OCI-LY1 (cell line): ENCODE results near the gene UPF1.

Source experiments
- H2AFZ ChIP-seq: fragments of 200-600 bp; sonication (generic), shearing (Covaris generic); 2 replicates; pipeline ENCODE4 v1.6.0; 2014; ENCODE audit warnings: antibody characterized with exemption, mild to moderate bottlenecking, low read length
- H3F3A ChIP-seq: fragments of 200-600 bp; sonication (generic), shearing (Covaris generic); 2 replicates; pipeline ENCODE4 v1.6.0; 2014; ENCODE audit warnings: mild to moderate bottlenecking, antibody characterized with exemption, low read length, moderate library complexity; ENCODE audit not compliant: insufficient read depth
- H3K27ac ChIP-seq: fragments of 200-600 bp; sonication (generic); 2 replicates; pipeline ENCODE4 v1.5.1; 2014; ENCODE audit warnings: low read length, mixed run types, mild to moderate bottlenecking, low read depth; ENCODE audit not compliant: poor library complexity, severe bottlenecking
- H3K27me3 ChIP-seq: fragments of 200-600 bp; sonication (generic); 2 replicates; pipeline ENCODE4 v1.6.0; 2014; ENCODE audit warnings: antibody characterized with exemption, mild to moderate bottlenecking, low read length, moderate library complexity; ENCODE audit not compliant: insufficient read depth
- H3K36me3 ChIP-seq: fragments of 200-600 bp; sonication (generic); 2 replicates; pipeline ENCODE4 v1.6.1; 2014; ENCODE audit warnings: mild to moderate bottlenecking, antibody characterized with exemption, low read length, moderate library complexity, mixed read lengths; ENCODE audit not compliant: insufficient read depth
- H3K4me1 ChIP-seq: fragments of 200-600 bp; sonication (generic); 2 replicates; pipeline ENCODE4 v1.5.1; 2014; ENCODE audit warnings: mild to moderate bottlenecking, low read length, moderate library complexity; ENCODE audit not compliant: insufficient read depth, severe bottlenecking
- H3K4me2 ChIP-seq: fragments of 200-600 bp; sonication (generic), shearing (Covaris generic); 2 replicates; pipeline ENCODE4 v1.6.1; 2014; ENCODE audit warnings: low read length
- H3K4me3 ChIP-seq: fragments of 200-600 bp; sonication (generic); 2 replicates; pipeline ENCODE4 v1.5.1; 2014; ENCODE audit warnings: low read length, low read depth, mild to moderate bottlenecking, mixed read lengths; ENCODE audit not compliant: poor library complexity, severe bottlenecking
- H3K79me2 ChIP-seq: fragments of 200-600 bp; shearing (Covaris generic); 2 replicates; pipeline ENCODE4 v1.6.1; 2016; ENCODE audit warnings: mixed run types, low read length, mixed read lengths; ENCODE audit not compliant: insufficient read depth
- H3K9ac ChIP-seq: fragments of 200-600 bp; sonication (generic), shearing (Covaris generic); 2 replicates; pipeline ENCODE4 v1.6.1; 2014; ENCODE audit warnings: mild to moderate bottlenecking, low read length, mixed read lengths
- H3K9me2 ChIP-seq: fragments of 200-600 bp; sonication (generic), shearing (Covaris generic); 2 replicates; pipeline ENCODE4 v1.6.1; 2014; ENCODE audit warnings: low read depth, mild to moderate bottlenecking, low read length, mixed read lengths
- H3K9me3 ChIP-seq: fragments of 200-600 bp; shearing (Covaris generic); 2 replicates; pipeline ENCODE4 v1.6.1; 2014; ENCODE audit warnings: low read length, mixed read lengths
- H4K20me1 ChIP-seq: fragments of 200-600 bp; sonication (generic), shearing (Covaris generic); 2 replicates; pipeline ENCODE4 v1.6.0; 2016; ENCODE audit warnings: mild to moderate bottlenecking, low read length; ENCODE audit not compliant: insufficient read depth
- EZH2 ChIP-seq: fragments of 200-600 bp; sonication (generic), shearing (Covaris generic); IDR thresholded peaks from 2 replicates; pipeline ENCODE4 v1.8.0; 2017; ENCODE audit warnings: borderline replicate concordance, mixed run types, mild to moderate bottlenecking, antibody characterized with exemption, low read length, moderate library complexity, mixed read lengths
- TF ChIP-seq, protein P1 (sequence below): fragments of 200-600 bp; sonication (generic), shearing (Covaris generic); IDR thresholded peaks from 2 replicates; pipeline ENCODE4 v1.5.1; 2017; ENCODE audit warnings: mild to moderate bottlenecking, antibody characterized with exemption, low read length, moderate library complexity, mixed read lengths

Gene UPF1

DNA sequence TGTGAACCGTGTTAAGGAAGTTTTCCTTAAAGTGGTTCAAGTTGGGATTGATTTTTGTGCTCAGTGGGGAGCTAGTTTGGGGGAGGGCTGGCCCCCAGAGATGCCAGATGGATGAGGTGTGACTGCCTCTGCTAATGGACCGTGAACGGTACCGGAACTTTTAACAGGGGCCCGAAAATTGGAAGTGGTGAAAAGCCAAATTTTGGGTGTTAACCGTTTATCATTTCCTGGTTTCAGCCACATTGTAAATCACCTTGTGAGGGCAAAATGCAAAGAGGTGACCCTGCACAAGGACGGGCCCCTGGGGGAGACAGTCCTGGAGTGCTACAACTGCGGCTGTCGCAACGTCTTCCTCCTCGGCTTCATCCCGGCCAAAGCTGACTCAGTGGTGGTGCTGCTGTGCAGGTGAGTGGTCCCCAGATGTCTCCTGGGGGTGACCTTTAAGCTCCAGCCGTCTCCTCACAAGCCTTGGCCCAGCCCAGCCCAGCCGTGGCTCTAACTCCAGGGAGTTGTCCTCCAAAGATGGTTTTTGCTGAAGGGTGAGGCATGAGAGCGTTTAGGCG, 18.2 kb downstream of the UPF1 start:
- Histone ChIP-seq H3K4me1 (peaks cover 38% of the 10 kb centered on the region), H3K36me3 (peaks cover 90% of the 10 kb centered on the region), H2AFZ (no peak overlapping the region), H3K27ac (no peak overlapping the region), H3K27me3 (no peaks in the 10 kb centered on the region), H3K4me3 (no peak overlapping the region), H3K4me2 (no peak overlapping the region), H3K9me3 (no peaks in the 10 kb centered on the region), H3F3A (no peaks in the 10 kb centered on the region), H4K20me1 (no peaks in the 10 kb centered on the region), H3K9me2 (no peaks in the 10 kb centered on the region), H3K9ac (no peak overlapping the region), H3K79me2 (peaks cover 17% of the 10 kb centered on the region; the same call in 1 of the 2 replicates)
- TF ChIP-seq EZH2: no peak
- TF ChIP-seq, protein P1, sequence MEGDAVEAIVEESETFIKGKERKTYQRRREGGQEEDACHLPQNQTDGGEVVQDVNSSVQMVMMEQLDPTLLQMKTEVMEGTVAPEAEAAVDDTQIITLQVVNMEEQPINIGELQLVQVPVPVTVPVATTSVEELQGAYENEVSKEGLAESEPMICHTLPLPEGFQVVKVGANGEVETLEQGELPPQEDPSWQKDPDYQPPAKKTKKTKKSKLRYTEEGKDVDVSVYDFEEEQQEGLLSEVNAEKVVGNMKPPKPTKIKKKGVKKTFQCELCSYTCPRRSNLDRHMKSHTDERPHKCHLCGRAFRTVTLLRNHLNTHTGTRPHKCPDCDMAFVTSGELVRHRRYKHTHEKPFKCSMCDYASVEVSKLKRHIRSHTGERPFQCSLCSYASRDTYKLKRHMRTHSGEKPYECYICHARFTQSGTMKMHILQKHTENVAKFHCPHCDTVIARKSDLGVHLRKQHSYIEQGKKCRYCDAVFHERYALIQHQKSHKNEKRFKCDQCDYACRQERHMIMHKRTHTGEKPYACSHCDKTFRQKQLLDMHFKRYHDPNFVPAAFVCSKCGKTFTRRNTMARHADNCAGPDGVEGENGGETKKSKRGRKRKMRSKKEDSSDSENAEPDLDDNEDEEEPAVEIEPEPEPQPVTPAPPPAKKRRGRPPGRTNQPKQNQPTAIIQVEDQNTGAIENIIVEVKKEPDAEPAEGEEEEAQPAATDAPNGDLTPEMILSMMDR: no peak

DNA sequence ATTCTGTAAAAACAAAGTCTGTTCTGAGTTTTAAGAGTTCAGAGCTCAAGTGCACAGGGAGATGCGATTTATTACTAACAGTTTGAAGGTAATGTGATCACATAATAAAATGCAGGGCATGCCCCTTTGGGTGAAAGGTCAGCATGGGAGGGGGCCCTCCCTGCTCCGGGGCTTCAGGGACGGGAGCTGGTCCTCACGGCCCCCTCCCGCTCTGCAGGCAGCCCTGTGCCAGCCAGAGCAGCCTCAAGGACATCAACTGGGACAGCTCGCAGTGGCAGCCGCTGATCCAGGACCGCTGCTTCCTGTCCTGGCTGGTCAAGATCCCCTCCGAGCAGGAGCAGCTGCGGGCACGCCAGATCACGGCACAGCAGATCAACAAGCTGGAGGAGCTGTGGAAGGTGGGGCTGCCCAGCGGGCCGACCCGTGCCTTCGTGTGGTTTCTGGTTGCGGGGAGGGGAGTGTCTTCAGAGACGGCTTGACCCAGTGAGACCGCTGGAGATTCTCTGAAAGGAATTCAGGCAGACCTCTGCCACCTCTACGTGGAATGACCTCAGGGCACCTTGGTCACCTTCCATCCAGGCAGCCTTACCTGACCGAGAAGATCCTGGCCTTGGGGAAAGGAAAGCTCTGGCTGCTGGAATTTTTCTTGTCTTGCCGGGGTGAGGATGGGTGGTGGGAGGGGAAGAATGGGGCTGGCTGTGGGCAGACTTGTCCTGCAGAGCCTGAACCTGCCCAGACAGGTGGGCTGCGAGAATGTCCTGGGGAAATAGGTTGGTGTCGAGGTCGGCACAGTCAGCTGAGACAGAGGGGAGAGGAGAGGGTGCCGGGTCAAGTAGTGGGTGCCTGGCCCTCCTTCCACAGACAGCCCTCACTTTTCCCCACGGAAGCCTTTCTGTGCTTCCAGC, 19.0 kb downstream of the UPF1 start:
- no peak overlapping the region for H3K9ac ChIP-seq
- H3K27ac ChIP-seq: no peak overlapping the region
- no peaks in the 10 kb centered on the region for H4K20me1 ChIP-seq
- no peaks in the 10 kb centered on the region for H3K9me3 ChIP-seq
- H3K4me2 ChIP-seq: no peak overlapping the region
- no peak overlapping the region for H3K4me3 ChIP-seq
- no peak overlapping the region for H2AFZ ChIP-seq
- TF ChIP-seq EZH2: no peak
- TF ChIP-seq, protein P1: no peak
- H3K9me2 ChIP-seq: no peaks in the 10 kb centered on the region
- no peaks in the 10 kb centered on the region for H3K27me3 ChIP-seq
- H3F3A ChIP-seq: no peaks in the 10 kb centered on the region
- 0 out of 2 replicates have a peak, but pooled peaks cover 9% of the 10 kb centered on the region for H3K79me2 ChIP-seq
- H3K36me3 ChIP-seq: peaks cover 91% of the 10 kb centered on the region
- peaks cover 30% of the 10 kb centered on the region for H3K4me1 ChIP-seq

DNA sequence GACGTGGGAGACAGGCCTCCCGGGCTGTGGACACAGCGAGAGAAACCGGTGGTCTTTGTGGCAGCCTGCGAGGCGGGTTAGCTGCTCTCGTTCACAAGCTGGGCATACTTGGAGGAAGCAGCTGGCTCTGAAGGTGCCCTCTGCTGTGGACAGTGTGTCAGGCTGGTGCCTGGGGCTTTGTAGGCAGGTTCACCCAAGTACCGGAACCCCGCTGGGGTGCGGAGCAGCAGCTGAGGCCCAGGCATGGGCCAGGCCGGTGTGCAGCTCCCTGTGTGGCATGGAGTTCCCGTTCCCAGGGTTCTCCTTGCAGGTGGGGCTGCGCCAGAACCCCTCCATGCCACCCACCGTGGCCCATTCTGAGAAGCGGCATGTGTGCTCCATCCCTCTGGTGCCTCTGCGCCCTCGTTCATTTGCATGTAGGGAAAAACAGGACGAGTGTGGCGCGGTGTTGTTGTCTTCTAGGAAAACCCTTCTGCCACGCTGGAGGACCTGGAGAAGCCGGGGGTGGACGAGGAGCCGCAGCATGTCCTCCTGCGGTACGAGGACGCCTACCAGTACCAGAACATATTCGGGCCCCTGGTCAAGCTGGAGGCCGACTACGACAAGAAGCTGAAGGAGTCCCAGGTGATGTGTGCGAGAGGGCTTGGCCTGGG, 20.0 kb downstream of the UPF1 start:
- Histone ChIP-seq H3K9me3 (no peaks in the 10 kb centered on the region), H3K9me2 (no peaks in the 10 kb centered on the region), H3K27ac (no peak overlapping the region), H3K4me1 (peaks cover 21% of the 10 kb centered on the region), H4K20me1 (no peaks in the 10 kb centered on the region), H2AFZ (no peak overlapping the region), H3K36me3 (peaks cover 94% of the 10 kb centered on the region), H3F3A (no peaks in the 10 kb centered on the region), H3K27me3 (no peaks in the 10 kb centered on the region), H3K9ac (no peak overlapping the region), H3K4me3 (no peak overlapping the region), H3K4me2 (no peak overlapping the region), H3K79me2 (0 out of 2 replicates have a peak, but pooled peaks cover 9% of the 10 kb centered on the region)
- TF ChIP-seq EZH2: no peak
- TF ChIP-seq, protein P1: no peak
